ENCODE data around the gene UNG.

UNG gene

DNA sequence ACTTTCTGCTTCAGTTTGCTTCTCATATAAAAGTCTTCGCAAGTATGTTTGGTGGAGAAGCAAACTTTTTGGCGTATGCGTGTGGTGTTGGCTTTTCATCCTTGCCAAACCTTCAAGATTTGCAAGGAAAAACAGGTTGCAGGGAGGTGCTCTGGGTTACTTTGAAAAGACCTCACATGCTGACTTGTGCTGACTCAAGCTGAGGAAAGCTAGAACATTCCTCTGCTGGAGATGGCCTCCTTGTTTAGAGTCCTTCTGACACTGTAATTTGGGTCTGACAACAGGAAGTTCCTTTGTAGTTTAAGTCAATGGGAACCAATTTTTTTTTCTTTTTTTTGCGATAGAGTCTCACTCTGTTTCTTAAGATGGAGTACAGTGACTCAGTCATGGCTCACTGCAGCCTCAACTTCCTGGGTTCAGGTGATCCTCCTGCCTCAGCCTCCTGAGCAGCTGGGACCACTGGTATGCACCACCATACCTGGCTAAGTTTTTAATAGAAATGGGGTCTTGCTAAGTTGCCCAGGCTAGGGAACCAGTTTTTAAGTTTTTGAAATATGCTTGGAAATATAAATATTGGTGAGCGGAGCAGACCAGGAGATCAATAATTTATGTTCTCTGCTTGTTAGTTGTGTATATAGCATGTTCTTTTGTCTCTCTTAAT is 16.4 kb downstream of the UNG start:
- H2AFZ ChIP-seq (ENCODE audit: low read length): no peak overlapping the region
- peak overlapping the region; percentile 24; the same call in 1 of the 2 replicates for H3K9ac ChIP-seq (ENCODE audit: low read length)
- no peak for DNase-seq
- H3K9me2 ChIP-seq (replicated peaks; ENCODE audit: insufficient read depth, low read length): no peaks in the 10 kb centered on the region
- H3K4me1 ChIP-seq (ENCODE audit: low read length): peaks cover 49% of the 10 kb centered on the region
- H3K27me3 ChIP-seq (replicated peaks; ENCODE audit: insufficient read depth, low read length): no peaks in the 10 kb centered on the region
- no peaks in the 10 kb centered on the region for H3K9me3 ChIP-seq (replicated peaks; ENCODE audit: insufficient read depth, low read length)
- H3K4me3 ChIP-seq (ENCODE audit: low read length): no peak overlapping the region
- H3K27ac ChIP-seq (ENCODE audit: low read length): peak overlapping the region; percentile 81; the same call in 1 of the 2 replicates
- peaks cover 46% of the 10 kb centered on the region for H3F3A ChIP-seq (ENCODE audit: insufficient read depth, low read length)
- 0 out of 2 replicates have a peak overlapping the region, but pooled peaks have one; percentile 11 for H3K4me2 ChIP-seq (ENCODE audit: low read depth, low read length)
- TF ChIP-seq CTCF (IDR thresholded peaks at IDR 0.05; ENCODE audit: low read length) (no peak), EZH2phosphoT487 (IDR thresholded peaks at IDR 0.05; ENCODE audit: low read length) (no peak), EZH2 (optimal IDR thresholded peaks at IDR 0.05; ENCODE audit: low read depth, low read length) (no peak)
- H3K79me2 ChIP-seq (ENCODE audit: low read length): 0 out of 2 replicates have a peak, but pooled peaks cover 3% of the 10 kb centered on the region
- no peaks in the 10 kb centered on the region for H4K20me1 ChIP-seq (ENCODE audit: insufficient read depth, low read length)
- no peaks in the 10 kb centered on the region for H3K36me3 ChIP-seq (replicated peaks; ENCODE audit: insufficient read depth, low read length)

GRCh38 chr12:109114644-109115043 is 17.2 kb downstream of the UNG start:
- Histone ChIP-seq H3K79me2 (ENCODE audit: low read length) (0 out of 2 replicates have a peak, but pooled peaks cover 3% of the 10 kb centered on the region), H3K36me3 (replicated peaks; ENCODE audit: insufficient read depth, low read length) (no peaks in the 10 kb centered on the region), H3K4me1 (ENCODE audit: low read length) (peaks cover 49% of the 10 kb centered on the region), H3F3A (ENCODE audit: insufficient read depth, low read length) (peaks cover 45% of the 10 kb centered on the region), H3K4me3 (ENCODE audit: low read length) (no peak overlapping the region), H2AFZ (ENCODE audit: low read length) (0 out of 2 replicates have a peak overlapping the region, but pooled peaks have one; percentile 23), H3K9me2 (replicated peaks; ENCODE audit: insufficient read depth, low read length) (no peaks in the 10 kb centered on the region), H3K9me3 (replicated peaks; ENCODE audit: insufficient read depth, low read length) (no peaks in the 10 kb centered on the region), H3K27ac (ENCODE audit: low read length) (peak overlapping the region; percentile 81; the same call in 1 of the 2 replicates), H3K9ac (ENCODE audit: low read length) (no peak overlapping the region; the same call in 1 of the 2 replicates), H3K27me3 (replicated peaks; ENCODE audit: insufficient read depth, low read length) (no peaks in the 10 kb centered on the region), H3K4me2 (ENCODE audit: low read depth, low read length) (peak overlapping the region; percentile 85), H4K20me1 (ENCODE audit: insufficient read depth, low read length) (no peaks in the 10 kb centered on the region)
- peak; percentile 76 for DNase-seq
- TF ChIP-seq CTCF (IDR thresholded peaks at IDR 0.05; ENCODE audit: low read length) (no peak), EZH2phosphoT487 (IDR thresholded peaks at IDR 0.05; ENCODE audit: low read length) (no peak), EZH2 (optimal IDR thresholded peaks at IDR 0.05; ENCODE audit: low read depth, low read length) (no peak)

- Histone ChIP-seq H3K4me1 (ENCODE audit: low read length) (peaks cover 46% of the 10 kb centered on the region), H4K20me1 (ENCODE audit: insufficient read depth, low read length) (no peaks in the 10 kb centered on the region), H3K4me3 (ENCODE audit: low read length) (0 out of 2 replicates have a peak overlapping the region, but pooled peaks have one; percentile 19), H3K27me3 (replicated peaks; ENCODE audit: insufficient read depth, low read length) (no peaks in the 10 kb centered on the region), H3K27ac (ENCODE audit: low read length) (peak overlapping the region; percentile 81; the same call in 1 of the 2 replicates), H3K9ac (ENCODE audit: low read length) (peak overlapping the region; percentile 46; the same call in 1 of the 2 replicates), H3K9me2 (replicated peaks; ENCODE audit: insufficient read depth, low read length) (no peaks in the 10 kb centered on the region), H3K9me3 (replicated peaks; ENCODE audit: insufficient read depth, low read length) (no peaks in the 10 kb centered on the region), H3K79me2 (ENCODE audit: low read length) (0 out of 2 replicates have a peak, but pooled peaks cover 3% of the 10 kb centered on the region), H3K36me3 (replicated peaks; ENCODE audit: insufficient read depth, low read length) (no peaks in the 10 kb centered on the region), H3K4me2 (ENCODE audit: low read depth, low read length) (peak overlapping the region; percentile 85), H3F3A (ENCODE audit: insufficient read depth, low read length) (peaks cover 40% of the 10 kb centered on the region), H2AFZ (ENCODE audit: low read length) (0 out of 2 replicates have a peak overlapping the region, but pooled peaks have one; percentile 23)
- DNase-seq: no peak
- no peak for TF ChIP-seq CTCF (IDR thresholded peaks at IDR 0.05; ENCODE audit: low read length)
- no peak for TF ChIP-seq EZH2 (optimal IDR thresholded peaks at IDR 0.05; ENCODE audit: low read depth, low read length)
- TF ChIP-seq EZH2phosphoT487 (IDR thresholded peaks at IDR 0.05; ENCODE audit: low read length): no peak
These were observed 18.0 kb downstream of the UNG start for GRCh38 chr12:109115404-109115757.
